NCI-H2029 (cell line): Measurements from ENCODE around the gene SIRPB2.

Experiments
- DNase-seq: peaks from one replicate; lab custom pipeline; 2025; lab: John Stamatoyannopoulos, UW

The SIRPB2 gene

DNA sequence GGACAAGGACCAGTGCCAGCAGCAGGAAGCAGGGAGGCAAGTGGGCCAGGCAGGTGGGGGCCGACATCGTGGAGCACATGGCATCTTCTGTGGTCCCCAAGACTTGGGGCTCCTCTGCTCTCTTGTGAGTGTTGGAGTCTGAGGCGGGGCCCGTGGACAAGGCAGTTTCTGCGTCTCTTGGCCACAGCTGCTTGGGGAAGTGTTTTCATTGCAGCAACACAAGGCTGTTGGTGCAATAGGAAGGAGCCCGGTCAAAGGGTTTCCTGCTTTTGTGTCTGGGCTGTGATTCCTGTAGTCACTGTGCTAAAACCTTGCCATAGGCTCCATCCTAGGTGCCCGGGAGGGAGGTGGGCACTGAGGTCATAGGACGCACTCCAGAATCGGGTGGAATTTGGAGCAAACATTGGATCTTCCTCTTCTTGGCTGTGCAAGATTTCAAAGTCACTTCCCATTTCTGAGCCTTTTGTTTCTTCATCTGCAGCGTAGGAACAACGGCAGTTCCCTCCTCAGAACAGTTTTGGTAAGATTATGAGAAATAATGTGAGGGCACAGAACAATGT lies at the start of gene SIRPB2:
Gene SIRPB2, minus strand, starts transcription at position 140 of the 560 bp plus-strand sequence. Its CDS starts 61 bp downstream, at position 79.
- DNase-seq: no peak

DNA sequence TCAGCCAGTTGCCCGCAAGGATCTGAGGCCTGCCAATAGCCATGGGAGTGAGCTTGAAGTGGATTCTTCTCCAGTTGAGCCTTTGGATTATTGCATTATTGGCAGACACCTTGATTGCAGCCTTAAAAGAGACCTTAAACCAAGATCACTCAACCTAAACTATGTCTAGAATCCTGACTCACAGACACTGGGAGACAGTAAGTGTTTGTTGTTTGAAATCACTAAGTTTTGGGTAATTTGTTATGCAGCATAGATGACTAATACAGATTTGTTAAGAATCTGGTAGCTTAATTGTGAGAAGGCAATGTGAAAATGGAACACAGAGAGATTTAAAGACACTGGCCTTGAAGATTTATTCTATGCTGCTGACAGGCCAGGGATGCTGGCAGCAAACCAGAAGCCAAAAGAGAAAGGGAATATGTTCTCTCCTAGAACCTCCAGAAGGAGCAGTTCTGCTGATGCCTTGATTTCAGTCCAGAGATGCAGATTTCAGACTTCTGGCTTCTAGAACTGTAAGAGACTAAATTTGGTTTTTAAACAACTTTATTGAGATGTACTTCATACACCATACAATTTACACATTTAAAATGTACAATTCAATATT lies 48.7 kb upstream of the SIRPB2 start:
- no peak for DNase-seq

DNA sequence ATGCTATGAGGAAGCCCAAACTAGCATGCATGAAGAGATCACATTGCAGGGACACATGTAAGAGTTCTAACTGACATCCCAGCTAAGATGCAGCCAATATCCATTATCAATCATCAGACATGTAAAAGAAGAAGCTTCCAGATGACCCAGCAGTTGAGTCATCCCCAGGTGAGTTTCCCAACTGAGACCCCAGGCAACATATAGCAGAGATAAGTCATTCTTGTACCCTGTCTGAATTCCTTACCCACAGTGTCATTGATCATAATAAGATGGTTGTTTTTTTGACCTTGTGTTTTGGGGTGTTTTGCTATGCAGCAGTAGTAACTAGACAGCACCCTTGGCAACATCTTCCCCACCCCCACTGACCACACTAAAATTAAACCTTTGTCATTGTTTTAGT lies 47.4 kb upstream of the SIRPB2 start:
- no peak for DNase-seq

DNA sequence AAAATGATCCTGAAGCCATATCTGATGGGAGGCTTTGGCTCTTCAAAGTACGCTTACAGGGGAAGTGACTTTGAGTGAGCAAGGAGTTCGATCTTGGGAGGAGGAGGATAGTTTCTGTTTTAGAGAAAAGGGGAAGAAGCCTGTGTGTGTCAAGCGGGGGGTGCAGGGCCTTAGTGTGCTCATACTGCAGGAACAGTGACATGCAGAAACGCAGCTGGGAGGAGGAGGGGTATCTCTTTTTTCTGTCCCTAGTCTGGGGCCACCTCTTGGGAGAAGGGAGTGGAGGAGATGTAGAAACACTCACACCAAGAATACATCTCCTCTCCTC lies 46.5 kb upstream of the SIRPB2 start:
- DNase-seq: no peak

DNA sequence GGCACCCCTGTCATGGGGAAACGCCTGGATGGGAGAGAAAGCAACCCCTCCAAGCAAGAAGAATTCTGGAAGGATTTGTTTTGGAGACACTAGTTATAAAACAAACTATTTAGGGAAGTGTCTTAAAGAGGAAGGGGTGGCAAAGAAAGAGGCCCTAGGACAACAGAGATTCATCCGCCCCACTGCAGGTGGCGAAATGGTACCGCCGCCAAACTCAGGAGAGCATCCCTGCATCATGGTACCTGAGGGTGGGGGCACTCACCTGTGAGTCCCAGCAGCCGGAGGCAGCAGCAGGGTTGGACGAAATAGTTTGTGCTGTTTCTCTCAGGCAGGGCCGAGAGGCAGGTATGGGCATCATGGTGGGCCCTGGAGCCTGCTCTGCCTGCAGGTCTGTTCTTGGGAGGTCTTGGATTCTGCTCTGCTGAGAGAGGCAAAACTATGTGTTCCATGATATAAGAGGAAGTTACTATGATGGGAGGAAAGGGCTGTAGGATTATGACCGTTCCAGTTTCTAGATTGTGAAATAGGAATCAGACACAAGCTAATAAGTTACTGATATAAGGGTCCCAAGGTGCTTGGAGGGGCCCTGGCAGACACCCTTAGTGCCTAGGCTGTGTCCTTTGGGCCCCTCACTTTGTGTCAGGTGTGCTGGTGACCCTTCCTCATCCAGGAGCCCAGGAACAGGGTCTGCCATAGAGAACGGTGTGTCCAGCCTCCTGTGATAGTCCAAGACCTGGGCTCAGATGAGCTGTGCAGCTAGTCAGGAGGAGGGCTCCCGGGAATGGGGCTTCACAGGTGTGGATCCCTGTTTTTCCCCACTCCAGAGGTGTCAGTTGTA lies 45.9 kb upstream of the SIRPB2 start:
- DNase-seq: no peak

DNA sequence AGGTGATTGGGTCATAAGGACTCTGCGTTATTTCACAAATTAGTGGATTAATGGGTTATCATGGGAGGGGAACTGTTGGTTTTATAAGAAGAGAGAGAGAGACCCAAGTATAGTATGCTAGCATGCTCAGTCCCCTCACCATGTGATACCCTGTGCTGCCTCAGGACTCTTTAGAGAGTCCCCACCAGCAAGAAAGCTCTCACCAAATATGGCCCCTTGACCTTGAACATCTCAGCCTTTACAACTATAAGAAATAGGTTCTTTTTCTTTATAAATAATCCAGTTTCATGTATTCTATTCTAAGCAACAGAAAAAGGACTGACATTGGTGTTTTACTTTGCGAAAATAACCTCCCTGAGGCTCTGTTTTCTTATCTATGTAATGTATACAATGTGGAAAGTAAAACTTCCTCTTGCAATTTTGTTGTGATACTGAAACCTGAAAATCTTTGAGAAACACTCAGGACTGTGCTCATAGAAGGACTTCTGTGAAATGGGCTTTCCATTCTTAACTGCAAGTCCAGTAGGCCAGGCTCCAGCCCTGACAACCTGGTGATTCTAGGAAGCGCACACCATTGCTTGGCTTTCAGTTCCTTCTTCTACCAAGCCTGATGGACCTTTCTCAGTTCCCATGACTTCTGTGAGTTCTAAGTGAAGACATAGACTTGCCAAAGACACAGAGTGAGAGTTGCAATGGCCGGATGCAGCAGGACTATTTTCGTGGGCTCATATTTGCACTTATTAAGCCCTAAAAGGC lies 44.4 kb upstream of the SIRPB2 start:
- no peak for DNase-seq

DNA sequence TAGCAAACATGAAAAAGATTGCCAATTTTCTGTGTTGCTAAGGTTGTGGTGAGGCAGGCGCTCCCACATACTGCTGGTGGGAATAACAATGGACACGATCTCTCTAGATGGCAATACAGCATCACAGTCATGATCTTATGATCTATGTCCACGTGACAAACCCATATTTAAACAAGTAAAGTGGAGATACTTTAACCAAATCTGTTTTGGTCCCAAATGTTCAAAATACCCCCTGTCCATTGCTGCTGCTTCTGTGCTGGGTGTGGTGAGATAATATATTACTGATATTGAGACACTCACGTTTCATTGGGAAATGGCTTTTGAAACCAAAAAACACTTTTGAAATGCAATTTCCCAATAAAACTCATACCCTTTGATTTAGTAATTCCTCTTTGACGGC lies 43.3 kb upstream of the SIRPB2 start:
- no peak for DNase-seq

DNA sequence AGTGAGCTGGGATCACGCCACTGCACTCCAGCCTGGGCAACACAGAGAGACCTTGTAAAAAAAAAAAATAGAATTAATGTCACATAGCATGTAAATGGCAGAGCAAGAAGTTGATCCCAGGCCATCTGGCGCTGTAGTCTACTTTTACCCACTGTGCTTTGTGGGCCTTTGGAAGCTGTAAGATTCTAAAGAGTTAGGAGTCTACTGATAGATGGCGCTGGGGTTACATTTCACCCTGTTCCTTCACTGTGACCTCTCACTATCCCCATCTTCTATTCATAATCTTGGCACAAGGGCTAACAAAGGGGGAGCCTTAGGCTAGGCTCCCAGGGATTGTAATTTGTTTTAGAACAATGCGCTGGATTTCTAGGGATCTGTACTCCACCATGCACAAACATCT lies 41.8 kb upstream of the SIRPB2 start:
- DNase-seq: no peak

DNA sequence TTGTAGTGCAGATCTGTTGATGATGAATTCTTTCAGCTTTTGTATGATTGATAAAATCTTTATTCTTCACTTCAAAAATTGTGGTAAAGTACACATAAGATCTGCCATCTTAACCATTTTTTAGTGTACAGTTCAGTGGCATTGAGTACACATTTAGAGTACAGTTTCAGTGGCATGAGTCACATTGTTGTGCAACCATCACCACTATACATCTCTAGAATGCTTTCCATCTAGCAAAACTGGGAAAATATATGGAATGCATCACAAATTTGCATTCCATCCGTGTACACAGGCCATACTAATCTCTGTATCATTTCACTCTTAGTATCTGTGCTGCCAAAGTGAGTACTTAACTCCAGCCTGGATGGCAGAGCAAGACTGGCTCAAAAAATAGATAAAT lies 37.6 kb upstream of the SIRPB2 start:
- no peak for DNase-seq

DNA sequence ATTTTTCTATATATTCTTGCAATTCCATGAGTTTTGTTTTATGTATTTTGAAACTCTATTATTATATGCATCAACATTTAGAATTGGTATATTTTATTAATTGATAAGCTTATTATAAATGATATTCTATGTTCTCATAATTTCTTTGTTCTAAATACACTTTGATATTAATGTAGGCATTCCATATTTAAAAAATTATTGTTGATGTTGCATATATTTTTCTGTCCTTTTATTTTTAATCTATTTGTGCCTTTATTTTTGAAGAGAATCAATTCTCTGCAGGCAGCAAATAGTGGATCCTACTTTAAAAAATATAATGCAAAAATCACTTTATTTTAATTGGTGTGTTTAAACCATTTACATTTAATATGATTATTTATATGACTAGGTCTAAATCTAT lies 36.7 kb upstream of the SIRPB2 start:
- DNase-seq: no peak

DNA sequence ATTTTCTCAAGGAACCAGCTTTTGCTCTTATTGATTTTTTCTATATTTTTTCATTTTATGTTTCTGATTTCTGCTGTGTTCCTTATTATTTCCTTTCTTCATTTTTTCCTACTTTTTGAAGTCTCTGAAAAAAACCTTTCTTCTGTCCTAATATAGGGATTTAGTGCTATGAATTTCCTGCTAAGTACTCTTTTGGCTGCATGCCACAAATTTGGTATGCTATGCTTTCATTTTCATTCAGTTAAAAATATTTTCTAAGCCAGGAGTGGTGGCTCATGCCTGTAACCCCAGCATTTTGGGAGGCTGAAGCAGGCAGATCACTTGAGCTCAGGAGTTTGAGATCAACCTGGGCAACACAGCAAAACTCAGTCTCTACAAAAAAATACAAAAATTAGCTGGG lies 35.7 kb upstream of the SIRPB2 start:
- no peak for DNase-seq

DNA sequence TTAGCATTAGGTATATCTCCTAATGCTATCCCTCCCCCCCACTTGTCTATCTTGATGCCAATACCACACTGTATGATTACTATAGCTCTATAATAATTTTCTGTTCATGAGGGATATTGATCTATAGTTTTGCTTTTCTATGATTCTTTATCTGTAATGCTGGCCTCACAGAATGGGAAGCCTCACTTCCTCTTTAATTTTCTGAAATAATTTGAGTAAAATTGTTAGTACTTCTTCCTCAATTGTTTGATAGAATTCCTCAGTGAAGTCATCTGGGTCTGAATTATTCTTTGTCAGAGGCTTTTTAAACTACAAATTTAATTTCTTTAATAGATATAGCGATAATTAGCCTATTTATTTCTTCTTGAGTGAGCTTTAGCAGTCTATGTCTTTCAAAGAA lies 35.1 kb upstream of the SIRPB2 start:
- no peak for DNase-seq

DNA sequence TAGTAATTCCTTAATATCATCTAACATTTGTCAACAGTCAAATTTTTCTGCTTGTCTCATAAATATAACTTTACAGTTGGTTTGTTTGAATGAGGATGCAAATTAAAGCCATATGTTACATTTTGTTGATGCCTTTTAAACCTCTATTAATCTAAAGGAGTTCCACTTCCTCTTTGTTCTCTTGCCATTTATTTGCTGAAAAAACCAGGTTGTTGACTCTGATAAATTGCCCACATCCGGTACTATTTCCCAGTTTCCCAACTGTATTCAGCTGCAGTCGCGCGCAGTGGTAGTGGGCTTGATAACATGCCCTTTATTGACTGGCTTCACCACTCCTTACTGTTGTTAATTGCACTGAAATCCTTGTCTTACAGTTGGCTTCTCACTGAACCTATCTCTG lies 32.8 kb upstream of the SIRPB2 start:
- no peak for DNase-seq

DNA sequence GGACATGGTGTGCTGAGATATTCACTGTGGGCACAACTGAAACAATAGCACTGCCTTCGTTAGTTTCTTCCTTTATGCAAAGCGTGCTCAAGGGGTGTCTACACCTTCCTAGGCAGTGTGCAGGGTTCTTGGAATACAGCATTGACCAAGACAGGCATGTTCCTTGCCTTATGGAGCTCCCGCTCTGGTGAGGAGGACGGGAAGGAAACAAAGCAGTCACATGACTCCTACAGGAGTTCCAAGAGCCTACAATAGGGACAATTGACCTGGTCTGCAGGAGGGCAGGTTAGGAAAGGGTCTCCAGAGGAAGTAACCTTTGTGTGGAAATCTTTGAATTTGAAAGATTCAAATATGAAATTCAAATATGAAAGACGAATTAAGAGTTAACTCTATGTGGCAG lies 25.8 kb upstream of the SIRPB2 start:
- no peak for DNase-seq

DNA sequence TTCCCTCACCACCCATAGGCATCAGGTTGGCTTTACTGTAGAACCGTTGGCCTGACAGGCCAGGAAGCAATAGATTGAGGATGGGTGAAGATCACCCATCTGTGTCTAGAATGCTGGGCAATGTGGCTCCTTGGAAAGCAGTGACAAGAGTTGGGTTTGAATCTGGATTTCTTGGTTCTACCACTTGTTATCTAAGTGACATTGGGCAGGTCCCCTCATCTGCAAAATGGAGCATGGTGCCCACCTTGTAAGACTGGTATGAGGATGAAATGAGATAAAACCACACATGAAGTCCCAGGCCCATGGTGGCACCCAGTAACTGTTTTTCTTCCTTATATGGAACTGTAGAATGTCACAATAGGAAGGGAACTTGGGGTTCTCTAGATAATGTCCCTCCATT lies 22.6 kb upstream of the SIRPB2 start:
- DNase-seq: no peak

DNA sequence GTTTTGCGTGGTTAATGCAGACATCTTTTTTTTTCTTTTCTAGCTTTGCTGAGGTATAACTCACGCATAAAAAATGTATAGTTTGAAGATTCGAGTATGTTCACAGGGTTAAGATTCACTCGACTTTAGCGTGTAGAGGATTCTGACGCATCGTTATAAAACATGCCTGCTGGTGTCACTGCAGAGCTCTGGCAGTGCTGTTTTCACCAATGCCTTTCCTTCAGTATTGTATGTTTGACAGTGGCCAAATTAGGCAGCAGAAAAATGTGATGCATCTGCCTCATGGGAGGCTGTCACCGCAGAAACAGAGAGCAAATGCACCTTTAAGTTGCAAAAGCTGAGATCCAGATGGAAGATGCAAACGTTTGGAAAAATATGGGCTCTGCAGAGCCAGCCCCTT lies 18.0 kb upstream of the SIRPB2 start:
- DNase-seq: no peak

DNA sequence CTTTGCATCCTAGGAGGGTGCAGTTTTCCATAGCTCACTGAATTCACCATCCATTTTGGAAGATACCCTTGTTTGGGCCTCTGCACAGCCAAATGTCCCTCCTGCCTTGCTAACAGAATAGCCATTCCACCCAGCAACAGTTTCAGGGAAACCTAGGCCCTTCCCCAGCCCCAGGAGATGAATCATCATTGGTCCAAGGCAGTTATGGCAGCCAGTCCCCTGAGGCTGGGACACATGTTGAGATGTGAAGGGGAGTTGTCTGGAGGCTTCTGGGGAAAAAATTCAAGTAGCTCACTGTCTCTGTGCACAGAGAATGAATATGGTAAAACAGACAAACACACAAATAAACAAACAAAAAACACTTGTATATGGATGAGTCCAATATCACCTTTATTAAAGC lies 17.4 kb upstream of the SIRPB2 start:
- no peak for DNase-seq

DNA sequence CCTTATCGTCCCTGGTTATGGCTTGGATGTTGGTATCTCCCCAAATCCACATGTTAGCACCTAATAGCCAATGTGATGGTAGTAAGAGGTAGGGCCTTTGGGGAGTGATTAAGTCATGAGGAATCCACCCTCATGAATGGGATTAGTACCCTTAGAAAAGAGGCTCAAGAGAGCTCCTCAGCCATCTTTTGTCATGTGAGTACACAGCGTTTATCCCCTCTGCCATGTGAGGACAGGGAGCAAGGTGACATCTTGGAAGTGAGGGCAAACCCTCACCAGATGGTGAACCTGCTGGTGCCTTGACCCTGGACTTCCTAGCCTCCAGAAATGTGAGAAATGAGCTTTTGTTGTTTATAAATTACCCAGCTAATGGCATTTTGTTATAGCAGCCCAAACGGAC lies 16.1 kb upstream of the SIRPB2 start:
- DNase-seq: no peak

DNA sequence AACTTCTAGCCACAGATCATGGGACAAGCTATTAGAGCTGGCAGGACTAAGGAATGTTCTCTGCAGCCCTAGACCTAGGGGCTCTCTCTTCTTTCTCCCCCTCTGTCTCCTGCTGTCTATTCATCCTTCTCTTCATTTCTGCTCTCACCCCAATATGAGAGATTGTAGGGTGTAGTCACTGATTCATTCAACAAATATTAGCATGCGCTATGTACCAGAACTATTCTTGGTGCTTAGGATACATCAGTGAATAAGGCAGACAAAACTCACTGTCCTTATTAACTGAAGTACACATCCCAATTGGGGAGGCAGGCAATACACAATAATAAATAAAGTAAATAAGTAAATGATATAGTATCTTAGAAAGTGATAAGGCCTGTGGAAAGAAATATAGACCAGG lies 14.7 kb upstream of the SIRPB2 start:
- DNase-seq: no peak

DNA sequence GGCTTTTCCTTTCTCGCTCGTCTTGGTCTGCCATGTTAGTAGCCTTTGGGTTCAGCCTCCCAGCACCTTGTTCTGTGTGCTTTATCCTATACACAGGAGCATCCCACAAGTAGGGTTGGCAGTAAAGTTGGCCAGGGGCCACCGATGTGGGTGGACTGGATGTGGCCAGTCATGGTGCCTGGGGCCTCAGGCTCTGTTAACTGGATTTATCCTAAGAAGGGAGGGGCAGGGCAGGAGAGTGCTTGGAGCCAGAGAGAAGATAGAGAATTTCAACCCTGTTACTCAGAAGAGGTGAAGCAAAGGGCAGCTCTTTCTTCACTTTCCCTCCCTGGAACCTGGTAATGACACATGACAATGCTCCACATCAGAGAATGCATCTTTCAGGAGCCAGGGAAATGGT lies 14.1 kb upstream of the SIRPB2 start:
- no peak for DNase-seq

DNA sequence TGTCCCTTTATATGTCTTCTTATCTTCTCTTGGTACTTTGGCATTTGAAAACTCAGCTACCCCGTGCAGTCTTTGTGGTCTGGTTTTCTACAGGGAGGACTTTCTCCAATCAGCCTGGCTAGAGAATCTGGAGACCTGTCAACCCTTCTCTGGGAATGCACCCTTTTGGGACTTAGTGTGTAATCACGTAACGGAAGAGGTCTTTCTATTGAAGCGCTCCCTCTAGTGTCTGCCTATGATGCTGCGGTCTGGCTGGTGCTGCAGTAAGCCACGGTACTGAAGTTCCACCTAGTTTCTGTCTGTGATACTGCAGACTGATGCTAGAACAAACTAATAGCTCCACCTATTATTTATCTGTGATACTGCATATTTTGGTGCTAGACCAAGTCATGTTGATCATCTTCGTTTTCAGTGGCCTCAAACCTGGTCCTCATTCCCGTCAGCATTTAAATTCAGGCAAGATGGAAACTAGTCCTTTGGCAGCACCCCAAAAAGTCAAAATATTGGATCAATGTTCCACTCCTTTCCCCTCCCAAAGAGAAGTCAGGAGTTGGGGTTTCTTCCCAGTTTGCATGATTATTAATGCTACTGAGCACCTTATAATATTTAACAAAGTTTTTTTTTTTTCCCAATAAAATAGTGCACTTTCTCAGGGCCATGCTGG lies 12.5 kb upstream of the SIRPB2 start:
- DNase-seq: peak; percentile 66

DNA sequence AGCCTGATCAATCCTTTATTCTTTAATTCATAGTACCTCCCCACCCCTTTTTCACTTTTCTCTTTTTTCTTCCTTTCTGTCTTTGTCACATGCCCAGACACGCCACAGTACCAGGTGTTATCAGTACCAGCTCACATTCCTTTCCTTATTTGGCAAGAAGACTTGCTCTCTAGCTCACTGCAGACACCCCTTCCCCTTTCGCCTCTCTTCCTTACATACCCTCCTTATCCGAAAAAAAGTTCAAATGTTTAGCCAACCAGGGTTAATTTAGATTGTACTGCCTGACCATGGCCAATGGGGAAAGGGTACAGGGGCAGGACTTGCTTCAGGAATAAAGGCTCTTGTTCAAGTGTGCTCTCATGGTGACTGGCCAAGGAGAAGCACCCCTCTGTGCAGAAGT lies 9.3 kb upstream of the SIRPB2 start:
- no peak for DNase-seq
